K562 (cell line): ENCODE data around the gene EHD2. TPM values are rescaled to one million over a fixed set of nuclear protein-coding genes. Genes with fewer than 3 reads are reported as not detected.
A peak's percentile ranks its signal among the peaks of the same experiment; 100 is the strongest.

Source experiments
- ATF7 ChIP-seq: fragments of 450-650 bp; IDR thresholded peaks from 2 replicates; pipeline ENCODE4 v1.7.1; 2014; ENCODE audit warnings: mild to moderate bottlenecking, moderate library complexity
- CEBPG ChIP-seq, 3 experiments: fragments of 200-800 bp in 1 of 3; sonication (Bioruptor generic) in 1 of 3; sonication (generic) in 1 of 3; formaldehyde crosslinking in 1 of 3; IDR thresholded peaks in 2 of 3; conservative IDR thresholded peaks in 1 of 3; 2 replicates each; pipeline versions ENCODE4 v1.6.1 to v1.8.0; 2016 to 2022; ENCODE audit warnings: missing compliant biosample characterization in 2 of 3, missing genetic modification characterization in 2 of 3, mild to moderate bottlenecking in 1 of 3, missing genetic modification reagents in 1 of 3
- CHD2 ChIP-seq: IDR thresholded peaks from 2 replicates; pipeline ENCODE4 v1.6.1; 2011; ENCODE audit warnings: low read depth, low read length
- CREM ChIP-seq: IDR thresholded peaks from 2 replicates; pipeline ENCODE4 v1.6.1; 2014; ENCODE audit warnings: antibody characterized with exemption, low read depth
- ELF4 ChIP-seq: fragments of 450-650 bp; formaldehyde crosslinking; IDR thresholded peaks from 2 replicates; pipeline ENCODE4 v1.4.0; 2022; ENCODE audit warnings: missing genetic modification characterization
- ETV5 ChIP-seq: sonication (generic); formaldehyde crosslinking; IDR thresholded peaks from 2 replicates; pipeline ENCODE4 v1.4.0; 2020; ENCODE audit warnings: low read depth, mild to moderate bottlenecking, missing genetic modification reagents
- GABPB1 ChIP-seq: sonication (generic); formaldehyde crosslinking; IDR thresholded peaks from 2 replicates; pipeline ENCODE4 v1.8.0; 2022; ENCODE audit warnings: mild to moderate bottlenecking, missing genetic modification reagents
- GATAD2A ChIP-seq: fragments of 450-650 bp; IDR thresholded peaks from 2 replicates; pipeline ENCODE4 v1.6.1; 2017
- MYC ChIP-seq, 2 experiments: fragments of 250-450 bp in 1 of 2; sonication (Bioruptor Pico) in 1 of 2; IDR thresholded peaks; 2 replicates each; pipeline versions ENCODE4 v1.5.1 to v1.6.1; 2012 to 2021; ENCODE audit warnings: low read depth in 2 of 2, borderline replicate concordance in 1 of 2, improper control_type of control experiment in 1 of 2, low read length in 1 of 2, mild to moderate bottlenecking in 1 of 2, moderate library complexity in 1 of 2
- NEUROD1 ChIP-seq: fragments of 150-350 bp; IDR thresholded peaks from 2 replicates; pipeline ENCODE4 v1.6.1; 2014; ENCODE audit warnings: borderline replicate concordance, low read length, low read depth; ENCODE audit not compliant: partially characterized antibody
- NR2F6 ChIP-seq: fragments of 450-650 bp; formaldehyde crosslinking; IDR thresholded peaks from 2 replicates; pipeline ENCODE4 v1.4.0; 2020; ENCODE audit warnings: mild to moderate bottlenecking
- PYGO2 ChIP-seq: fragments of 450-650 bp; IDR thresholded peaks from 2 replicates; pipeline ENCODE4 v1.6.1; 2016; ENCODE audit warnings: mild to moderate bottlenecking, missing genetic modification characterization, moderate library complexity, missing compliant biosample characterization
- RBM15 ChIP-seq: fragments of 200-400 bp; formaldehyde crosslinking; IDR thresholded peaks from 2 replicates; pipeline ENCODE4 v1.6.1; 2018; ENCODE audit warnings: mild to moderate bottlenecking, low read length, moderate library complexity; ENCODE audit not compliant: insufficient read depth
- RCOR1 ChIP-seq, 2 experiments: IDR thresholded peaks; 2 replicates each; pipeline ENCODE4 v1.6.1; 2012; ENCODE audit warnings: low read depth in 2 of 2, low read length in 2 of 2, borderline replicate concordance in 1 of 2, improper control_type of control experiment in 1 of 2
- RFX1 ChIP-seq: fragments of 450-650 bp; IDR thresholded peaks from 2 replicates; pipeline ENCODE4 v1.6.1; 2016; ENCODE audit warnings: mild to moderate bottlenecking, moderate library complexity
- THRAP3 ChIP-seq: fragments of 450-650 bp; IDR thresholded peaks from 2 replicates; pipeline ENCODE4 v1.6.1; 2016; ENCODE audit warnings: mild to moderate bottlenecking, inconsistent platforms, borderline replicate concordance
- TSC22D4 ChIP-seq: fragments of 450-650 bp; IDR thresholded peaks from 2 replicates; pipeline ENCODE4 v1.6.1; 2016; ENCODE audit warnings: missing genetic modification characterization, missing biosample characterization, control low read depth
- ZFP91 ChIP-seq: sonication (generic); formaldehyde crosslinking; IDR thresholded peaks from 2 replicates; pipeline ENCODE4 v1.8.0; 2022; ENCODE audit warnings: mild to moderate bottlenecking, missing genetic modification reagents
- ZNF436 ChIP-seq: fragments of 250-450, 450-650 bp; sonication (Bioruptor Pico); formaldehyde crosslinking; IDR thresholded peaks from 2 replicates; pipeline ENCODE4 v1.7.0; 2020; ENCODE audit warnings: mild to moderate bottlenecking
- ZNF444 ChIP-seq: fragments of 250-450 bp; sonication (Bioruptor Pico); IDR thresholded peaks from 2 replicates; pipeline ENCODE4 v1.4.0; 2020; ENCODE audit warnings: mild to moderate bottlenecking, moderate library complexity
- ZNF589 ChIP-seq: fragments of 200-800 bp; sonication (Bioruptor generic); IDR thresholded peaks from 2 replicates; pipeline ENCODE4 v1.6.1; 2016; ENCODE audit warnings: low read depth, missing genetic modification characterization, missing compliant biosample characterization
- polyA plus RNA-seq, 8 experiments: library from polyadenylated mRNA; depleted of rRNA in 4 of 8; stranded (reverse) in 5 of 8; unstranded in 3 of 8; fragments of >200 nt; fragmentation: Nextera tagmentation in 2 of 8; fragmentation: Illumina TruSeq in 1 of 8; extraction: Ambion mirVana in 2 of 8; extraction: Trizol in 1 of 8; gene quantifications; 2 replicates each; pipeline versions ENCODE4 v1.2.1 to v1.2.3, GENCODE V29; 2011 to 2014; ENCODE audit warnings: inconsistent platforms in 1 of 8, missing spikeins in 1 of 8
- total RNA-seq, 7 experiments: library from RNA; depleted of rRNA in 6 of 7; stranded (reverse); fragments of >200 nt in 6 of 7; fragmentation: Illumina TruSeq in 2 of 7; extraction: Trizol in 2 of 7; gene quantifications; 2 replicates each; pipeline versions ENCODE4 v1.2.1 to v1.2.3, GENCODE V29; 2011 to 2021; ENCODE audit warnings: low replicate concordance in 1 of 7
- TF ChIP-seq, protein P1 (sequence below), 2 experiments: fragments of 450-650 bp; conservative IDR thresholded peaks; 2 replicates each; pipeline ENCODE4 v1.6.1; 2017; ENCODE audit warnings: mild to moderate bottlenecking in 2 of 2, moderate library complexity in 2 of 2
- TF ChIP-seq, protein P2 (sequence below): IDR thresholded peaks from 3 replicates; pipeline ENCODE4 v1.6.1; 2011; ENCODE audit warnings: borderline replicate concordance, mild to moderate bottlenecking; ENCODE audit not compliant: insufficient read length, insufficient read depth

EHD2 gene
- total and polyA plus RNA-seq, 9 of the 15 experiments (the other 6 are each of a cell fraction or from before 2014, with no cell fraction given) = 1.7 to 32.2 (median 3.0) TPM

DNA sequence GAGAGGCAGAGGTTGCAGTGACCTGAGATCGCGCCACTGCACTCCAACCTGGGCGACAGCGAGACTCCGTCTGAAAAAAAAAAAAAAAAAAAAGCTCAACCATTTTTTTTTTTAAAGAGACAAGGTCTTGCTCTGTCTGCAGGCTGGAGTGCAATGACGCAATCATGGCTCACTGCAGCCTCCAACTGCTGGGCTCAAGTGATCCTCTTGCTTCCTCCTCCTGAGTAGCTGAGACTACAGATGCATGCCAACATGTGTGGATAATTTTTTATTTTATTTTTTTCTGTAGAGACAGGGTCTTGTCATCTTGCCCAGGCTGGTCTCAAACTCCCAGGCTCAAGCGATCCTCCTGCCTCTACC, 10.3 kb downstream of the EHD2 start (continued):
- no peak for TF ChIP-seq ELF4 (CRISPR knock-in tag)
- no peak for TF ChIP-seq CHD2
- TF ChIP-seq, protein P1, sequence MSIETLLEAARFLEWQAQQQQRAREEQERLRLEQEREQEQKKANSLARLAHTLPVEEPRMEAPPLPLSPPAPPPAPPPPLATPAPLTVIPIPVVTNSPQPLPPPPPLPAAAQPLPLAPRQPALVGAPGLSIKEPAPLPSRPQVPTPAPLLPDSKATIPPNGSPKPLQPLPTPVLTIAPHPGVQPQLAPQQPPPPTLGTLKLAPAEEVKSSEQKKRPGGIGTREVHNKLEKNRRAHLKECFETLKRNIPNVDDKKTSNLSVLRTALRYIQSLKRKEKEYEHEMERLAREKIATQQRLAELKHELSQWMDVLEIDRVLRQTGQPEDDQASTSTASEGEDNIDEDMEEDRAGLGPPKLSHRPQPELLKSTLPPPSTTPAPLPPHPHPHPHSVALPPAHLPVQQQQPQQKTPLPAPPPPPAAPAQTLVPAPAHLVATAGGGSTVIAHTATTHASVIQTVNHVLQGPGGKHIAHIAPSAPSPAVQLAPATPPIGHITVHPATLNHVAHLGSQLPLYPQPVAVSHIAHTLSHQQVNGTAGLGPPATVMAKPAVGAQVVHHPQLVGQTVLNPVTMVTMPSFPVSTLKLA (conservative IDR thresholded peaks at IDR 0.05) = 0 out of 4 replicates have a peak, but pooled peaks of 1 of the 2 experiments have one; percentile 4
- peak in 1 of 2 experiments; percentile 23; a peak in 1 of 4 replicates for TF ChIP-seq RCOR1 (IDR thresholded peaks at IDR 0.05; ENCODE audit: borderline replicate concordance in 1 of 2, low read depth in 2 of 2, low read length in 2 of 2)
- peak; percentile 93 for TF ChIP-seq ATF7
- no peak for TF ChIP-seq ETV5
- no peak for TF ChIP-seq ZNF444 (CRISPR knock-in tag)
- TF ChIP-seq NEUROD1 = peak; percentile 16
- TF ChIP-seq CEBPG (CRISPR knock-in tag; IDR thresholded peaks at IDR 0.05) = peak; percentile 94
- TF ChIP-seq CEBPG (tag; conservative IDR thresholded peaks at IDR 0.05 in 1 of 2, IDR thresholded peaks at IDR 0.05 in 1 of 2) = peak; percentile 97 to 98
- TF ChIP-seq MYC (IDR thresholded peaks at IDR 0.05; ENCODE audit: low read depth, low read length) = 0 out of 2 replicates have a peak, but pooled peaks have one; percentile 26
- TF ChIP-seq MYC (CRISPR knock-in tag; IDR thresholded peaks at IDR 0.05; ENCODE audit: borderline replicate concordance, low read depth) = no peak
- no peak for TF ChIP-seq RBM15
- TF ChIP-seq ZFP91 (CRISPR knock-in tag) = peak; percentile 77; the same call in 1 of the 2 replicates
- TF ChIP-seq, protein P2, sequence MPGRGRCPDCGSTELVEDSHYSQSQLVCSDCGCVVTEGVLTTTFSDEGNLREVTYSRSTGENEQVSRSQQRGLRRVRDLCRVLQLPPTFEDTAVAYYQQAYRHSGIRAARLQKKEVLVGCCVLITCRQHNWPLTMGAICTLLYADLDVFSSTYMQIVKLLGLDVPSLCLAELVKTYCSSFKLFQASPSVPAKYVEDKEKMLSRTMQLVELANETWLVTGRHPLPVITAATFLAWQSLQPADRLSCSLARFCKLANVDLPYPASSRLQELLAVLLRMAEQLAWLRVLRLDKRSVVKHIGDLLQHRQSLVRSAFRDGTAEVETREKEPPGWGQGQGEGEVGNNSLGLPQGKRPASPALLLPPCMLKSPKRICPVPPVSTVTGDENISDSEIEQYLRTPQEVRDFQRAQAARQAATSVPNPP = no peak
- TF ChIP-seq PYGO2 (tag) = no peak
- 0 out of 2 replicates have a peak, but pooled peaks have one; percentile 47 for TF ChIP-seq ZNF589 (CRISPR knock-in tag)
- no peak for TF ChIP-seq RFX1
- no peak for TF ChIP-seq GATAD2A
- no peak for TF ChIP-seq NR2F6 (CRISPR knock-in tag)
- TF ChIP-seq THRAP3 = no peak
- TF ChIP-seq ZNF436 (CRISPR knock-in tag) = no peak
- no peak for TF ChIP-seq GABPB1 (CRISPR knock-in tag)
- peak; percentile 53 for TF ChIP-seq CREM
- TF ChIP-seq TSC22D4 (tag) = no peak
